ENCODE measurements around the gene SPAG7.

Gene SPAG7

GRCh38 chr17:4974115-4974670 is 6.6 kb upstream of the SPAG7 start:
- no peak for DNase-seq

- DNase-seq, result no peak
These were observed 5.9 kb upstream of the SPAG7 start for GRCh38 chr17:4973256-4974114.

- no peak for DNase-seq
These were observed 5.1 kb upstream of the SPAG7 start for GRCh38 chr17:4972752-4973151.

- no peak for DNase-seq
These were observed 4.7 kb upstream of the SPAG7 start for GRCh38 chr17:4972322-4972721.

GRCh38 chr17:4971826-4972225 is 4.2 kb upstream of the SPAG7 start:
- no peak for DNase-seq

GRCh38 chr17:4970273-4970672 is 2.7 kb upstream of the SPAG7 start:
- DNase-seq, result no peak

GRCh38 chr17:4969551-4970173 is 2.0 kb upstream of the SPAG7 start:
- DNase-seq, result no peak

- DNase-seq, result no peak
These were observed 1.5 kb upstream of the SPAG7 start for GRCh38 chr17:4969047-4969550.

- peak; percentile 75 for DNase-seq
These were observed 949 bp upstream of the SPAG7 start for GRCh38 chr17:4968486-4969046.

GRCh38 chr17:4966844-4967538 is 626 bp downstream of the SPAG7 start:
- no peak for DNase-seq

GRCh38 chr17:4965311-4965986 is 2.2 kb downstream of the SPAG7 start:
- no peak for DNase-seq

- no peak for DNase-seq
These were observed 7.2 kb downstream of the SPAG7 start for GRCh38 chr17:4960279-4960922.

GRCh38 chr17:4959261-4959965 is 8.2 kb downstream of the SPAG7 start:
- DNase-seq, result no peak

- no peak for DNase-seq
These were observed 9.5 kb downstream of the SPAG7 start for GRCh38 chr17:4958102-4958501.

GRCh38 chr17:4956493-4957061 is 11.0 kb downstream of the SPAG7 start:
- DNase-seq, result no peak

GRCh38 chr17:4955091-4955490 is 12.5 kb downstream of the SPAG7 start:
- DNase-seq, result no peak

GRCh38 chr17:4953451-4953961 is 14.1 kb downstream of the SPAG7 start:
- no peak for DNase-seq

GRCh38 chr17:4951486-4951885 is 16.1 kb downstream of the SPAG7 start:
- DNase-seq, result no peak

GRCh38 chr17:4950746-4951204 is 16.8 kb downstream of the SPAG7 start, which contains the start of gene ENO3:
Gene ENO3, plus strand, starts transcription at chr17:4951119. Its CDS starts 711 bp downstream, at chr17:4951830.
- peak; percentile 24 for DNase-seq

GRCh38 chr17:4950075-4950745 is 17.4 kb downstream of the SPAG7 start:
- DNase-seq, result peak; percentile 62
